ENCODE measurements around the gene ALK.

ALK gene

DNA sequence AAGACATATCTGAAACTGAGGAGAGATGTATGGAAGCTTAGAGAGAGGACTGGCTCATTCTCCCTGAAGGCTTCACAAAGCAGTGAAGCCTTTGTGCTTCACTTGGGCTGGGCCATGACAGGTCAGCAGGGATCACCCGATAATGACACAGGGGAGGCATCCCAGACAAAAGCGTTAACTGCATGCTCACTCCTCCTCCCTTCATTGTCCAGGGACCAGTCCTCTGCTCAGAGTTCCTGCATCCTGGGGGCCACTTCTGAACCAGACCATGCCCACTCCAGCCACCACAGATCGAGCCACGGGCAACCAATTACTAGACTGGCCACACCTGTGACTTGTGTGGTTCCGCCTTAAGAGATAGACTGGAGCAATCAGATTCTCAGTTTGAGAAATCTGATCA, 570.1 kb downstream of the ALK start:
- FAIRE-seq, result no peak

DNA sequence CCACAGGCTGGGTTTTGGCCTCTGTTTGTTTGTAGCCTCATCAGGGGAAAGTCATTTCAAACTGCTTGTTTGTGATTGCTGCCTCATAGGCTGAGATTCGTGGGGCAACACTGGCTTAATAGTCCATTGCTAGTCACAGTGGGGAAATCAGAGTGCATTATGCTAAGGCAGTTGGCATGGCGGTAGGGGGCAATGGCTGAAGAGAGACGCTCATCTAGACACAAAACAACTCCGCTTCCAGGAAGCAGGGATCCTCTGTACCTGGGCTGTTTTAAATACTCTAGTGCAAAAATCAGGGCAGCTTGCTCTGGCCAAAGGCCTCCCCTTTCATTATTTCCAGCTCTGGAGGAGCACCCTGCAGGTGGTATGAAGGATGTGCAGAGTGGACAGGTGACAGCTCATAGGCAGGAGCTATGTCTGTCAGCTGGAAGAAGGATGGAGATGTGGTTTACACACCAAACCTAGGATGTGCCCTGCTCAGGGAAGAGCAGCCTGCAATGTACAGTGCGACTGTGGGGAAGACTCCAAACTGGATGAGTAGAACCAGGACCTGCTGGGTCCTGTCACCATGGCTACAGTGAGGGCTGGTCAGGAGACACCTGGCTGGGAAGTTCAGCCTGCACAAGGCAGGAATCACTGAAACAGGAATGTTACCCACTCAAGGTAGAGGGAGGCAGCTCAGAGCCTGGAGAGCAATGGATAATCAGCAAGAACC, 571.9 kb downstream of the ALK start:
- no peak for FAIRE-seq

DNA sequence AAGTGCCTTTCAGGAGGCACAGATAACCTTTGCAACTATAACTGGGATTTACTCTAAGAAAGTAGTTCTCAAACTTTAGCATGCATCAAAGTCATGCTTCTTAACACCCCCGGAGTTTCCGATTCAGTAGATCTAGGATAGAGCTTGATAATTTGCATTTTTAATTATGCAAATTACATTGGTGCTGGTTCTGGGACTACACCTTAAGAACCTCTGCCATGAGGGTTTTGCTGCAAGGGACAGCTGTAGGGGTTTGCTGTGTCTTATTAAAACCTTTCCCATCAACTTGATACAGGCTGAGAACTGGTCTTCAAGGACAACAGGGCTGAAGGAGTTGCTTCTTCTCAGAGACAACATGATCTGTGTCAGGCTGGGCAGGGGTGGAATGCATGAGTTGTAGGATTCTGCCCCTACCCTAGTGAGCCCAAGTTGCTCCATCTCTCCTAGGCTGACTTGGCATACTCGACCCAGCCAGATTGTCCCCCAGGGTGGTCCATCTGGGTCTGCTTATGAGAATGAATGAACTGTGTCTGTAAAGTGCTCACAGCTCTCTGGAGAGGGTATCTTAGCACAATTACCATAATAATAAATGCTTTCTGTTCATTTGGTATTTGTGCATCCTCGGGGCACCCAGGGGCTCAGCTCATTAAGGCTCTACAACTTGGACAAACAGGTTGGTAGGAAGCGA, 573.5 kb downstream of the ALK start:
- FAIRE-seq, result no peak

DNA sequence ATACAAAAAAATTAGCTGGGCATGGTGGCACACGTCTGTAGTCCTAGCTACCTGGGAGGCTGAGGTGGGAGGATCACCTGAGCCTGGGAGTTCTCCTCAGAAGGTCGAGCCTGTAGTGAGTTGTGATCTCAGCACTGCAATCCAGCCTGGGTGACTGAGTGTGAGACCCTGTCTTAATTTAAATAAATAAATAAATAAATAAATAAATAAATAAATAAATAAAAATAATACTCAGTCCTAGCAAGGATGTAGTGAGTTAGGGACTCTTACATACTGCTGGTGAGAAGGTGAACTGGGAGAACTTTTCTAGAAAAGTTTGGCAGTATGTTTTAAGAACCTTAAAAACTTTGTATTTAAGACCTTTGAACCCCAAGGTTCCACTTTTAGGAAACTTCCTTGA, 576.1 kb downstream of the ALK start:
- FAIRE-seq, result no peak

DNA sequence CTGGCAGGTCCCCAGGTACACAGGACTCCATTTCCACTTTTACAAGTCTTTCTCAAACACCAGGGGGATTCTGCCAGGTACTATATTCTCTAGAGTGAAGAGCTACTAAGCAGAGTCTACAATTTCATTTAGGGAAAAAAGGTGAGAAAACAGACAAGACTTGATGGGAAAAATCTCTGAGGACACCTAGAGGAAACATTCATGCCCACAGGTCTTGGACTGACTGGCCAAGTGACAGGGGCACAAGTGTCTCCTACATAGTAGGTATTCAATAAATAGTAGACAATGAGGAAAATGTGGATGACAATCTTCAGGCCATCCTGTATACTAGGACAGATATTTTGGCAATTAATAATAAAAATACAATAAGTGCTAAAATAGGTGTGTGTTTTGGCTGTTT, 577.6 kb downstream of the ALK start:
- FAIRE-seq, result no peak

DNA sequence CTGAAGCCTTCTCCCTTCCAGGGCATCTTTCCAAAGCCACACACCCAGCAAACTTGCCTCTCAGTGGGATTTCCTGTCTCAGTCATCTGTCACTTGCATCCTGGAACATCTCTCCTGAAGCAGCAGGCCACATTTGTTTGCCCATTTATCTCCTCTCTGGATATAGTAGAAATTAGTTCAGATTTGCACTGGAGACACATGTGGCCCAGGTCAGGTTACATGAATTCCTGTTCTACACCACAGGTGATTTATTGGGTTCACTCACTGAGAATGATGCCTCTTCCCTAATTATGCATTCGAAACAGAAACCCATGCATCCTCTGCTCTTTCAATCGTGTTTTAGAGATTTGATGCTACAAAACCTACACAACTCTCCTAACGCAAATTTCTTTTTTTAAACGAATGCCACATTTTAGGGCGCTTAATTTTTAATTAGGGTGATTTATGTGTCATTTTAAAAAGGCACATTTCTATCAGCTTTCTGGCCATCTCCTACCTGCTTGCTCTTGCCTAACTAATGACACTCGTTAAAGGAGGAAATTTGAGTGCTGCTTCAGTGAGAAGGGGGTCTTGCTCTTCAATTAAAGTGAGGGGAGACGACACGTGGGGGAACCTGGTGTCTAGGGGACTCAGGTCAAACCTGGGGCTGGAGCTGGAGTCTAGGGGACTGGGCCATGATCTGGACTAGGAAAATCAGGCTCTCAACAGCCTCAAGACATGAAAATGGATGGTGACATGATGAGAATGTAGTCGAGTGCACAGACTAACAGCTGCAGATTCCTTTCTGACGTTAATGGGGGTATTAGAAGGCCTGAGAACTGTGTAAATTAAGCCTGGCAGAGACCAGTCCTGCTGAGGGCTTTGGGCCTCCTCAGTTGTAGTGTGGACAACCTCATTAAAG, 584.8 kb downstream of the ALK start:
- no peak for FAIRE-seq

DNA sequence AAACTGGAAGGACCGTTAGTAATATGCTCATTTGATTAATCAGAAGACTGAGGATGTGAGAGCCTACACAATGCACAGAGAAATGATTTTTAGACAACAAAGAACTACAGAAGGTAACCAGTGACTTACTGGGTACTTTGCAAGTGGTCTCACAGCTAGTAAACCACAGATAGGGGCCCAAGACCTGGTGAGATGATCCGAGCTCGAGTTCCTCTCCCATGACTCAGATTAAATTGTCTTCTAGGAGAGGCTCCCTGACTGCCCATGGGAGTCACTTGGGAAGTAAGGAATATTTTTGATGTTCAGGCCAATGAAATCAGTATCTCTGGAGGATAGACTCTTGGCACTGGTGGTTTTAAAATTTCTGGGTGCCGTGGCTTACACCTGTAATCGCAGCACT, 586.0 kb downstream of the ALK start:
- no peak for FAIRE-seq

DNA sequence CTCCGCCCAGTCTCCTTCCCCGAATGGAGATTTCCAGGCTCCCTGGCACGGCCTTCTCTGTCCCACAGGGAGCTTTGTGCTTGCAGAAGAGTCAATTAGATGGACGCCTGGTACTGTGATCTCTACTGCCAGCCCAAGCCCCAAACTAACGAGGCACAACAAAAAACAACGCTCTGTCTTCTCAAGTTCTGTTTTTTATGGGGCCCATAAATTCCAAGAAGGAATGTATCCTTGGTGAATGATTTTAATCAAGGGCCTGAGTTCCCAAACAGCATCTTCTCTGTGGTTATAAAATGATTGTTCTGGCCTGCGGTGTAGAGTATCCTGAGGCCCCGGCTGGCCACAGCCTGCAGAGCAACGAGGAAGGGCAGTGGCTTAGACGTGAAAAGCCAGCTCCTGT, 586.7 kb downstream of the ALK start:
- FAIRE-seq, result no peak

DNA sequence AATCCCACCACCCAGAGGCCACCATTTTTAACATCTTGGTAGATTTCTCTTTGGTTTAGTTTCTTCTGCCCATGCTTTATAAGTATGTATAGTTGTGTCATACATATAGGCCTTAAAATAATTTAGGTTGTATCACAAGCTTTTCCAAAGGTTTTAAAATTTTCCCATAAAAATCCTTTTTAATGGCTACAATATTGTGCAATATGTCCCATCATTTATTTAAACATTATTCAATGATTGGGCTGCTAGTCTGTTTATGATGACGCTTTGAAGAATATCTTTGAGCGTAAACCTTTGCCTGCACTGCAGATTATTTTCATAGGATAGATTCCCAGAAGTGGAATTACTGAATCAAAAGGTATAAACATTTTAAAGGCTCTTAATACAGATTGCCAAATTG, 588.8 kb downstream of the ALK start:
- no peak for FAIRE-seq

DNA sequence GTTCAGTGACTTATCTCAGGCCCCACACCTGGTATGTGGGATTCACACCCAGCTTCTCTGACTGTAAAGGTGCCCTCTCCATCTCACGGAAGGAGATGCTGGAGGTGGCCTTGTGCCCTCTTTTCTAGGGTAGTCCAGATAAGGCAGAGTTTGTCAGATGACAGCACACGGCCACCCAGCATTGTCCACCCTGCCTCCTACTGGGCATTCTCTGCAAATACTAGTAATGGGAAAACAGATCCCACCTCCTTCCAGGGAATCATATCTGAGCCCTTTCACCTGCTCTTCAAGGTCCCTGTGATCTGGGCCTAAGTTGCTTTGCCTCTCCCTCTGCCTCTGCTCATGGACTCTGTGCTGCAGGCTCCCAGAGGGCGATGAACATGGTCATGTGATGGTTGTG, 591.5 kb downstream of the ALK start:
- FAIRE-seq, result no peak

DNA sequence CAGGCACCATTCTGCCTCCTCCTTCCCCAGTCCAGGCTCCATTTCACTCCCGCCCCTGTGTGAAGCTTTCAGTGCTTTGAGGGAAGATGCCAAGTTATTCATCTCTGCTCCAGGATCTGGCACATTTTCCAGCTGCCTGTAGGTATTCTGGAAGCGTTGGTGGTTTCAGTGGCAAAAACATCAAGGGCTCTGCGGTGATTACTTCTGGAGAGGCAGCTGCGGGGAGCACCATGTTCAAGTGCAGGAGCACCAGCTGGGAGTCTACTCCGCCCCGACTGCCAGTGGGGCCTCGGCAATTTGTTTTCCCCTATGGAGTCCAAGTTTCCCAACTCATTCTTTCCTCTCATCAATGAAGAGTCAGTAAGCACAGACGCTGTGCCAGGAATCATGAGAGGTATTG, 594.5 kb downstream of the ALK start:
- FAIRE-seq, result no peak

DNA sequence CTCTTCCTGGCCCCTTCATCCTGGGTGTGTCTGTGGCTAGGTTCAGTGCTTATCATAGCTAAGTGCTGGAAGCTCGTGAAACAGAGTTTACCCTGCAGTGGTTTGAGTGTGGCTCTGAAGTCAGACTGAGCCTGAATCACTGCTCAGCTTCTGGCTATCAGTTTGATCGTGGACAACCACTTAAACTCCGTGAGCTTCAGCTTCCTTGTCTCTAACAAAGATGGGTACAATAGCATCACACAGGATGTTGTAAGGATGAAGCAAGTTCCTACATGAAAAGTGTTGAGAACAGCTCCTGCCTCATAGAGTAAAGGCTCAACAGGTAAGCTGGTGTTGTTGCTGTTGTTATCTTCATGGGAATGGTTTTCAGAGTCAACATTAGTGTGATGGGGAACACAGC, 595.8 kb downstream of the ALK start:
- no peak for FAIRE-seq

DNA sequence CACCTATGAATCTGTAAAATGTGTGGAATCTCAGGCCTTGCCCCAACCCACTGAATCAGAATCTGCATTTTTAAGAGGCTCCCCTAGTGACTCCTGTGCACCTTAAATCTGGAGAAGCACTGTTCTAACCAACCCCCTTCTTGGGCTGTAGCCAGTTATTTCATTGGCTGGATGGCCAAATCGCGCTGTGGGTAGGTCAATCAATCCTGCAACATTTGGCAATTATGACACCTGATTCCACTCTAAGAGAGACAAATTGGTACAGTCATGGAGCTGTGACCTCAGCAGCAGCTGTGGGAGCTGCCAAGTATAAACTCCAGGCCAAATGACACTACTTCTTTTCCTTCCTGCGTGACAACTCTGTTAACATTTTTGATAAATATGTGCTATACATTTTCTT, 597.4 kb downstream of the ALK start:
- no peak for FAIRE-seq

DNA sequence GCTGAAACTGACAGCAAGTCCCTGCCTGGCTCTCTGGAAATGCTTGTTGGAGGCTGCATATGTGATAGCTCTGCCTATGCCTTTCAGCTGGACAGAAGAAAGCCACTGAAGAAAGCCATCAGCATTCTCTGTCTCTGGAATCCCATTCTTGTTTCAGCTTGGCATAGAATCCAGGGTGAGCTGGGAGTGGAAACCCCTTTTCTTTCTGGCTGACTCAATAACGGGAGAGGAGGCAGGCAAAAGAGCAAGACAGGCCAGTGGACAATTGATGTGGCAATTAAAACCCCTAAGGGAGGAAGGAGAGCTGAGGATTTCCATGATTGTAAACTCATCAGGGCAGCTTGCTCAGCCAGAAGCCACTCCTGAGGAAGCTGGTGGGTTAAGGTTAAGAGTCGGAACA, 598.1 kb downstream of the ALK start:
- no peak for FAIRE-seq

DNA sequence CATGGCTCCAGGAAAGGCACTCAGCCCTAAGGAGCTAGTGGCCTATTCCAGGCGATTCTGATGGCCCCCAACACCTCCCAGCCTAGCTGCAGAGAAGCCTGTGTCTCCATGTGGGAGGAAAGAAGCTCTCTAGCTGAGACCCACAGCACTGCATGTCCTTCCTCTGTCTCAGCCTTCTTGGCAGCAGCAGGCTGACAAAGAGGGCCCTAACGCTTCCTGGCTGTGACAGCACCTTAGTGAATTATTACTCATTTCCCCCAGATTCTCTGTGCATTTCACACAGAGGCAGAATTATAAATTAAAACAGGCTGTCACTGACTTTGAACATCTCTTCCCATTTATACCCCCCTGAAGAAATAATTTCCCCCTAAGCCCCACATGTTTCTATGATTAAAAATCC, 599.4 kb downstream of the ALK start:
- no peak for FAIRE-seq

DNA sequence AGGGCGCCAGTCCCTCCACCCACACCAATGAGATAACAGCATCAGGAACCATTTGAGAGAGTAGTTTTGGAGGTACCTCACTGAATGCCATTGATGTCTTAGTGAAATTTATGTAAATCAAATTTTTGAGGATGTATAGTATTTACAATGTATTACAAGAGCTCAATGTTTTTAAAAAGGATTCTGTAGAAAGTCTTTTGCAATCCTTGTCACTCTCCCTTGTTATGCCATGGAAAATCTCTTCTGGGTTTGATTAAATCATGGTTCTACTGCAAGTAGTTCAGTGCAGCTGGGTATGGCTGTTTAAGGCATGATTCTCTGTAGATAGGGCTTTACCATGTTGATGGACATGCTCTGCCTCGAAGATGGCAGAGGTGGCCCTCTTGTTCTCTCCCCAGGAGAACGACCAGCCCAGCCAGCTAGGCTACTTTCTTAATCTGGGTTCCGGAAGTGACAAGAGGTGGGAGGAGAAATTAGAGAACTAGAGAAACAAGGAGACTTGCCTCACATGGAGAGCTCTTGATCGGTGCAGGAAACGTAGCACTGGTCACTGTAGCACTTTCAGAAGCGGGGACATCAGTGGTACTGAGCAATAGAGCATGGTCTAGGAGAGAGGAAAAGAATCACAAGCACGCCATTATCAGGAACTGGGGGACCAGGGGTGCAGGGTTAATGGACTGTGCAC, 603.4 kb downstream of the ALK start:
- FAIRE-seq, result no peak

DNA sequence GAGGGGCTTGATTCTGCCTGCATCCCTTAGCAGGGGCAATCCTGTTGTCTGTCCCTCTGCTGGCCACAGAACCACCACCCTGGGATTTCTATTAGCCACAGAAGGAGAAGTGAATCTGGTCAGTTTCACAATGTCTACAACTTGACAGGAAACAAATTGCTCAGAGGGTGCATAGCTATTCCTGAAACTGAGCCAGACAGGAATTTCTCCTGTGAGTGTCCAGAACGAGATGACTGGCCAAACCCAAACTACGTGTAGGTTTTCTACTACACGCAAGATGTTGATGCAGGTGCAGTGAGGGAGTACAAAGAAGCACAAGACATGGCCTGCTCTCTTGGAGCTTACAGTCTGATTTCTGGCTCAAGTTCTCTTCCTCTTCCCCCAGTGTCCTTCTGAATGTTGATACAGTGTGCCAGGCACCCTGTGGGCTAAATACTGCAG, 604.3 kb downstream of the ALK start:
- FAIRE-seq, result no peak

DNA sequence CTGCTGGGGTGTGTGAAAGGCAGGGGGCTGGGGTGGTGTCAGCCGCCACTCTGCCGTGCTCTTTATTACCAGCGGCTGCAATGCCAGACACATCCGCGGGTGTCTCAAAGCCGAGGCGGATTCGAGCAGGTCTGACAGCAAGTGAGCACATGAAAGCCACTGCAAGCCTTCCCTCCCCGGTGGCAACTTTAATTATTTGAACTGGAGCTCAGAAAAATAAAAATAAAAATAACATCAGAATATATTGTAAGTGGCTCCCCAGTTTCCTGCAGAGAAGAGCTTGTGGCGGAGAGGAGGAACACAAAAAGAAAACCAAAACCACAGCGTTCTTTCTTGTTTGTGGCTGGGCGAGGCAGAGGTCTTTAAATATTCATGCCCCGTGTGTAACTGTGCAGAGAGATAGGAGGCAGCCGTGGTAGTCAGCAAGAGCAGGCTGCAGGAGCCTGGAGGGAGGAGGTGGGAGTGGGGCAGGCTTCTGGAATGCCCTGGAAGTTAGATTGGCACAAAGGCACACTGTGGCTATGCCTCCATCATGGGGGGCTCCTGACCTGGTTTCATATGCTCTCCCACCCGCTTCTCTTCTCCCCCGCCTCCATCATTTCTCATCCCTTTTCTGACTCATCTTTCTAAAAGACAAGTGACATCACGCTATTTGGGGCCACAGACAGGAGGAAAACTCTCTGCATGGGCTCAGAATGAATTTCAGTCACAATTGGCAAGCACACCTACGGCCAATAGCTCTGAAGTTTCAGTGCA, 606.4 kb downstream of the ALK start:
- no peak for FAIRE-seq

DNA sequence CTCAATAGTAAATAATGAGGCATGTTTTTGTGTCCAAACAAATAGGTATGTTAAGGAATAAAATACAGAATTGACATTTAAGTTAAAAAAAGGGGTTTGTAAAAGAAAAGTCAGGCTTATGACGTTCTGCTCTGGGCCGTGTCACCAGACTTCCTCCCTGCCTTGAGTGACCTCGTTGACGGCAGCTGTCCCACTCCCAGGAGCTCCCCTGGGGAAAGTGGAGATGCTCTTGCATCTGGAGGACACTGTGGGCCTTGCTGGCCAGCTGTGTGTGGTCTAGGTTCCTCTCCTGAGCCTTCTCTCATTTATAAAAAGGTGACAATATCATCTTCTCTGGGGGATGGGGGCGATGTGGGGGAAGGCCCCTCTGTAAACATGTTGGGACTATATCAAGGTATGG, 609.9 kb downstream of the ALK start:
- no peak for FAIRE-seq

DNA sequence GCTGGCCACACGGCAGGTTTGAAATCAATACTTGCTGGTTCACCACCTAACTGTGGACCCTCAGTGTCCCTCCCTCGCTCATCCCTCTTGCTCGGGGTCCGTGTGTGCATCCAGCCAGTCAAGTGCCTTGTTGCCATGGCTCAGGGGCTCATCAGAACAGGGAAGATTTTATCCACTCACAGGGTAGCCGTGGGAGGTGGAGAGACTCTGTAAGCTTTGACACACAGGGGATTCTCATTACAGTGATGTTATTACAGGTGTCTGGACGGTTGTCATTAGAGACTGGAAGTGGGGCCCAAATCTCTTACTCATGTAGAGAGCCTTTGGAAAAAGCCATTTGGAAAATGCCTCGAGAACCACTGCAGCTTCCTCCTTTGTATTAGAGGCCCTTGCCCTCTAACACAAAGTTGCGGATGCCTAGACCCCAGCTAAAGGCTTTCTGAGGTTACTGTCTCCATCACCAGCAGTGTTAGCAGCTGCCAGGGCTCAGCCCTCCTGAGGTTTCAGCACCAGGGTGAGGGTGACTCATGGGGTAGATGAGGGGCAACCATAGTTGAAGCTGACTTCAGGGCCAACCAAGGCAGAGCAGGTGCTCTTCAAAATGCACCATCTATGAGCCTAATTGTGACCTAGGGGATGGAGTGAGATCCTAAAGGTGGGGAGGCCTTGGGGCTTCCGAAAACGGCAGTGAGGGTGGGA, 610.6 kb downstream of the ALK start:
- no peak for FAIRE-seq
